HTR-8/SVneo (cell line): ENCODE measurements around the gene OVOL3.
"Not testable (repeated sequence)": the region's sequence is repeated elsewhere in the genome, so short reads cannot be mapped to it uniquely, and the experiment has no call there.

Experiments
- DNase-seq: peaks from one replicate; pipeline ENCODE4 v3.0.0; 2011; ENCODE audit warnings: low spot score, mixed read lengths; ENCODE audit not compliant: insufficient read length
- FAIRE-seq: peaks from 2 replicates; lab custom pipeline; 2011; peaks lifted over from hg19 to GRCh38; lab: Jason Lieb, UNC

The OVOL3 gene

GRCh38 chr19:36110487-36111199 lies at the start of gene OVOL3:
Gene OVOL3, plus strand, starts transcription at chr19:36111143. Its CDS starts 60 bp downstream, at chr19:36111203.
- no peak for FAIRE-seq
- DNase-seq, result no peak

- DNase-seq (no peak), FAIRE-seq (no peak)
These were observed 49.6 kb upstream of the OVOL3 start for GRCh38 chr19:36061367-36061766.

GRCh38 chr19:36064826-36065225 lies 46.1 kb upstream of the OVOL3 start:
- FAIRE-seq, result no peak
- DNase-seq, result no peak

- DNase-seq (no peak), FAIRE-seq (no peak)
These were observed 43.3 kb upstream of the OVOL3 start for GRCh38 chr19:36067681-36068080.

GRCh38 chr19:36068810-36069499 lies 42.0 kb upstream of the OVOL3 start:
- FAIRE-seq, DNase-seq: not testable (repeated sequence)

GRCh38 chr19:36072081-36072480 lies 38.9 kb upstream of the OVOL3 start:
- no peak for DNase-seq
- FAIRE-seq, result peak; percentile 16

- FAIRE-seq (no peak), DNase-seq (no peak)
These were observed 37.6 kb upstream of the OVOL3 start for GRCh38 chr19:36073121-36073876.

- DNase-seq (no peak), FAIRE-seq (no peak)
These were observed 31.5 kb upstream of the OVOL3 start for GRCh38 chr19:36079389-36079945.

GRCh38 chr19:36081385-36081784 lies 29.6 kb upstream of the OVOL3 start:
- FAIRE-seq (no peak), DNase-seq (no peak)

GRCh38 chr19:36081894-36082293 lies 29.0 kb upstream of the OVOL3 start:
- no peak for DNase-seq
- no peak for FAIRE-seq

- no peak for FAIRE-seq
- DNase-seq, result no peak
These were observed 28.0 kb upstream of the OVOL3 start for GRCh38 chr19:36082916-36083315.

GRCh38 chr19:36084231-36085009 lies 26.5 kb upstream of the OVOL3 start:
- no peak for FAIRE-seq
- no peak for DNase-seq

- DNase-seq, result no peak
- no peak for FAIRE-seq
These were observed 24.6 kb upstream of the OVOL3 start for GRCh38 chr19:36086326-36086725.

- no peak for FAIRE-seq
- no peak for DNase-seq
These were observed 21.1 kb upstream of the OVOL3 start for GRCh38 chr19:36089847-36090246.

- no peak for FAIRE-seq
- DNase-seq, result no peak
These were observed 19.8 kb upstream of the OVOL3 start for GRCh38 chr19:36090910-36091695.

GRCh38 chr19:36092566-36092965 lies 18.4 kb upstream of the OVOL3 start:
- DNase-seq, result no peak
- FAIRE-seq, result no peak

GRCh38 chr19:36093146-36093662 lies 17.7 kb upstream of the OVOL3 start:
- no peak for DNase-seq
- no peak for FAIRE-seq

- DNase-seq (no peak), FAIRE-seq (no peak)
These were observed 17.3 kb upstream of the OVOL3 start for GRCh38 chr19:36093687-36094086.

- FAIRE-seq, result no peak
- no peak for DNase-seq
These were observed 13.9 kb upstream of the OVOL3 start for GRCh38 chr19:36097036-36097435.
